Loucy (cell line): Measurements from ENCODE around the gene SEPHS1.

Experiments
- H2AFZ ChIP-seq: fragments of 200-600 bp; sonication (generic); 2 replicates; pipeline ENCODE4 v1.6.0; 2016; ENCODE audit warnings: antibody characterized with exemption, mild to moderate bottlenecking, low read length, moderate library complexity
- H3F3A ChIP-seq: fragments of 200-600 bp; 2 replicates; pipeline ENCODE4 v1.6.0; 2016; ENCODE audit warnings: antibody characterized with exemption, low read depth, mild to moderate bottlenecking
- H3K27me3 ChIP-seq: fragments of 200-600 bp; sonication (generic); 2 replicates; pipeline ENCODE4 v1.6.1; 2014; ENCODE audit warnings: low read length, mild to moderate bottlenecking; ENCODE audit not compliant: insufficient read depth, poor library complexity, severe bottlenecking
- H3K36me3 ChIP-seq: fragments of 200-600 bp; sonication (generic); 2 replicates; pipeline ENCODE4 v1.6.1; 2016; ENCODE audit warnings: low read length; ENCODE audit not compliant: insufficient read depth
- H3K4me1 ChIP-seq: fragments of 200-600 bp; sonication (generic); 2 replicates; pipeline ENCODE4 v1.5.1; 2014; ENCODE audit warnings: low read length, mild to moderate bottlenecking; ENCODE audit not compliant: insufficient read depth, poor library complexity, severe bottlenecking
- H3K4me2 ChIP-seq: fragments of 200-600 bp; sonication (generic); 2 replicates; pipeline ENCODE4 v1.6.0; 2014; ENCODE audit warnings: antibody characterized with exemption, low read length, low read depth, mild to moderate bottlenecking; ENCODE audit not compliant: poor library complexity, severe bottlenecking
- H3K4me3 ChIP-seq: fragments of 200-600 bp; sonication (generic); 2 replicates; pipeline ENCODE4 v1.5.1; 2014; ENCODE audit warnings: low read length, mild to moderate bottlenecking, mixed read lengths; ENCODE audit not compliant: poor library complexity, severe bottlenecking
- H3K79me2 ChIP-seq: fragments of 200-600 bp; sonication (generic); 2 replicates; pipeline ENCODE4 v1.6.1; 2014; ENCODE audit warnings: low read length; ENCODE audit not compliant: insufficient read depth
- H3K9ac ChIP-seq: fragments of 200-600 bp; sonication (generic); 2 replicates; pipeline ENCODE4 v1.6.0; 2014; ENCODE audit warnings: mild to moderate bottlenecking, low read depth, low read length, moderate library complexity; ENCODE audit not compliant: poor library complexity, severe bottlenecking
- H3K9me2 ChIP-seq: fragments of 200-600 bp; sonication (generic); replicated peaks from 2 replicates; pipeline ENCODE4 v1.6.1; 2016; ENCODE audit warnings: low read depth, low read length, mixed read lengths
- H3K9me3 ChIP-seq: fragments of 200-600 bp; sonication (generic); 2 replicates; pipeline ENCODE4 v1.6.1; 2014; ENCODE audit warnings: mild to moderate bottlenecking, antibody characterized with exemption, low read length, low read depth; ENCODE audit not compliant: insufficient read depth
- H4K20me1 ChIP-seq: fragments of 200-600 bp; sonication (generic); 2 replicates; pipeline ENCODE4 v1.6.0; 2014; ENCODE audit warnings: antibody characterized with exemption, low read length, mild to moderate bottlenecking; ENCODE audit not compliant: insufficient read depth, poor library complexity, severe bottlenecking
- CTCF ChIP-seq: fragments of 200-600 bp; sonication (generic); conservative IDR thresholded peaks from 2 replicates; pipeline ENCODE4 v1.5.1; 2014; ENCODE audit warnings: mild to moderate bottlenecking, antibody characterized with exemption, low read length
- EZH2phosphoT487 ChIP-seq: fragments of 200-600 bp; IDR thresholded peaks from 2 replicates; pipeline ENCODE4 v1.6.1; 2018; ENCODE audit warnings: antibody characterized with exemption, mild to moderate bottlenecking, moderate library complexity, borderline replicate concordance

The SEPHS1 gene

DNA sequence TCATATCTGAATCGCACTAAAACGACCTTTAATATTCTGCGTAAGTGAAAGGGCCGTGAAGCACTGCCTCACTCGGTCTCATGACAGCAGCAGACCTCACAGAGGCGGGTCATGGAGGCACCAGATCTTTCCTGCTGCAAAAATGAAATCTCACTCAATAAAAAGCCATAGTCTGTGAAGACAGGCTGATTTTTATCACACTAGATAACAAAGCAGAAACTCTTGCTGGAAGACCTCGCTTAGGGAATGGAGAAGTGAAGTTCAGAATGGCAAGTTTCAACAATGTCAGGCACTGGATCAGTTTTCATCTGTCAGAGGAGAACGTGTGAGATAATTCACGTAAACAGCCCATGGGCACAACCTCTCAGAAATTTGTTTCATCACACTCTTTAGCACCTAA, 8.0 kb downstream of the SEPHS1 start:
- Histone ChIP-seq H3K9me2 (no peaks in the 10 kb centered on the region), H3K9ac (no peak overlapping the region), H3K27me3 (no peaks in the 10 kb centered on the region), H3K4me2 (peak overlapping the region; percentile 8), H3K9me3 (no peaks in the 10 kb centered on the region), H3K79me2 (peaks cover 74% of the 10 kb centered on the region), H2AFZ (no peak overlapping the region), H3K4me3 (no peak overlapping the region), H4K20me1 (peaks cover 29% of the 10 kb centered on the region), H3F3A (0 out of 2 replicates have a peak, but pooled peaks cover 3% of the 10 kb centered on the region), H3K36me3 (peaks cover 30% of the 10 kb centered on the region; the same call in 1 of the 2 replicates), H3K4me1 (peaks cover 12% of the 10 kb centered on the region)
- TF ChIP-seq EZH2phosphoT487 (no peak), CTCF (no peak)

- Histone ChIP-seq H3K9me3 (no peaks in the 10 kb centered on the region), H2AFZ (no peak overlapping the region), H3K36me3 (peaks cover 38% of the 10 kb centered on the region; the same call in 1 of the 2 replicates), H3K79me2 (peaks cover 59% of the 10 kb centered on the region), H3K4me1 (peaks cover 8% of the 10 kb centered on the region), H3F3A (0 out of 2 replicates have a peak, but pooled peaks cover 3% of the 10 kb centered on the region), H3K4me3 (no peak overlapping the region), H3K27me3 (no peaks in the 10 kb centered on the region), H4K20me1 (peaks cover 24% of the 10 kb centered on the region), H3K4me2 (no peak overlapping the region), H3K9ac (no peak overlapping the region), H3K9me2 (no peaks in the 10 kb centered on the region)
- TF ChIP-seq CTCF (no peak), EZH2phosphoT487 (no peak)
Observed at GRCh38 chr10:13338390-13339110, 9.5 kb downstream of the SEPHS1 start.

DNA sequence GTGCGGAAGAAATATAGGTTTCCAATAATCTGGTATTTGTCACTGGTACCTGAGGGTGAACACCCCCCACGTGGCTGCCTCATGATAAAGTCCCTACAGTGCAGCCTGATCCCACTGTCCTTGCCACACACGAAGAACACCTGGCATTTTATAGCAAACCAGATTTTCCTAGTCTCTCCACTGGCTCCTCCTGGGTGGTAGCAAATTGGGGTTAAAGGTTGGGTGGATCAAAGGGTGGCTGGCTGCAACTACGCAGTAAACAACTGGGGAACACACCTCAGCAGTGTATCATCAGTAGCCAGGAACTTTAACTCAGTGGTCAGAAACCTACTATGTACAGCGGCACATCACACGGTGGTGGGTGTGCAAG, 10.3 kb downstream of the SEPHS1 start:
- Histone ChIP-seq H3K79me2 (peaks cover 51% of the 10 kb centered on the region), H3K9ac (no peak overlapping the region), H3K36me3 (peaks cover 39% of the 10 kb centered on the region; the same call in 1 of the 2 replicates)

More for the DNA sequence above, 10.3 kb downstream of the SEPHS1 start:
- Histone ChIP-seq H3K4me1 (peaks cover 8% of the 10 kb centered on the region), H2AFZ (no peak overlapping the region), H3K4me3 (no peak overlapping the region), H3F3A (0 out of 2 replicates have a peak, but pooled peaks cover 3% of the 10 kb centered on the region), H3K4me2 (no peak overlapping the region), H3K9me3 (no peaks in the 10 kb centered on the region), H3K27me3 (no peaks in the 10 kb centered on the region), H3K9me2 (no peaks in the 10 kb centered on the region), H4K20me1 (peaks cover 21% of the 10 kb centered on the region)
- TF ChIP-seq CTCF (no peak), EZH2phosphoT487 (no peak)
